Stimulated activated CD4-positive, alpha-beta T cell treated with anti-CD3 and anti-CD28 coated beads, Interleukin-12 subunit alpha, Interleukin-12 subunit beta, amount 100 ng/mL, for 24 hours (primary cell): ENCODE measurements around the gene NANOS2.
A peak's percentile ranks its signal among the peaks of the same experiment; 100 is the strongest.
"Not testable (repeated sequence)": the region's sequence is repeated elsewhere in the genome, so short reads cannot be mapped to it uniquely, and the experiment has no call there.

Experiments
- DNase-seq, 2 experiments: peaks; one replicate each; pipeline ENCODE4 v3.0.0-alpha.2; 2020; ENCODE audit warnings: low read depth in 2 of 2

NANOS2 gene

DNA sequence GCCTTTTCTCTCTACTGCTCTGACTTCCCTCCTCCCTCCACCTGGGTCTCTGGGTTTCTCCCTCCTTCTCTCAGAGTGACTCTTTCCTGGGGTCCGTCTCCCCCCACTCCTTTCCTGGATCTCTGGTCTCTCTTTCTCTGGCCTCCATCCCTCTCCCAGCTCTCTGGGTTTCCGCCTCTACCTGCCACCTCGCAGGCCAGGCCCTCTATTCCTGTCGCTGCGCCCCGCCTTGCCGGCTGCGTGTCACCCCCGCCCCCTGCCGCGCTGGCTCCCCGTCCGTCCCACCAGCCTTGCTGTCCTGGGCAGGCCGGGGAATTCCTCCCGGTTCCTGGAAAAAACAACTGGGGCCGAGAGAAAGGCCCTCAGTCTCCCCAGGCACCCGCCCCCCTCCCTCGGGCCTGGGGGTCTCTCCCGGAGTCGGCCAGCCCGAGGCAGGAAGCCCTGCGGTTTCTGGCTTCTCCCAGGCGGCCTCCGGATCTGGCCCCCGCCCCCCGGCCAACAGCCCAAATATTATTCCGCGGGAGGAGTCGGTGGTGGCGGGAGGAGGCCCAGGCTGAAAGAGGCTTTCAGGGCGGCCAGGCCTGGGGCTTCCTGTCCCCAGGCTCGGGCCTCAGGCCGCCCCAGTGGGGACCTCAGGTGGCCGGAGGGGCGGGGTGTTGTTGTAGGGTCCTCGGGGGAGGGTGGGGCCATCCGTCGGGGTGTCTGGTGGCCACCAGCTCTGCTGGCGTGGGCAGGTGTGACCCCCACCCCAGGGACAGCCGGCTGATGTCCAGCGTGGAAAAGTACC, 38.0 kb downstream of the NANOS2 start:
- peak in 1 of 2 experiments; percentile 20 for DNase-seq

DNA sequence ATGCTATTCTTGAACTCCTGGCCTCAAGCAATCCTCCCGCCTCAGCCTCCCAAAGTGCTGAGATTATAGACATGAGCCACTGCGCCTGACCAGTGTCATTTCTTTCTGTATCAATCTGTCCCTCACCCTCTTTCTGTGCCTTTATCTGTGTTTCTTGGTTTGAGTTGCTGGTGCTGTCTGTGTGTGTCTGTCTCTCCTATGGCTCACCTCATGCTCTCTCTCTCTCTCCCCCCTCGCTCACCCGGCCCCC, 38.5 kb downstream of the NANOS2 start:
- DNase-seq: no peak

DNA sequence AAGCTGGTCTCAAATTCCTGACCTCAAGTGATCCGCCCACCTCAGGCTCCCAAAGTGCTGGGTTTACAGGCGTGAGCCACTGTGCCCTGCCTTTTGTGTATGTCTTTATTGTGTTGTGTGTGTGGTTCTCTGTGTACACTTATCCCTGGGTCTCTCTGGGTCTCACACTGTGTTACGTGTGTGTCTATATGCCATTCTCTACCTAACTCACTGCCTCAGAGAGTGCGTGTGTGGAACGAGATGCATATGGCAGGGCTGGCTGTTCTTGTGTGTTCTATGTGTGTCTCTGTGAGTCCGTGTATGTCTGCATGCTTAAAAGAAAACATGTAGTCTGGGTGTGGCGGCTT, 40.0 kb downstream of the NANOS2 start:
- DNase-seq: no peak

DNA sequence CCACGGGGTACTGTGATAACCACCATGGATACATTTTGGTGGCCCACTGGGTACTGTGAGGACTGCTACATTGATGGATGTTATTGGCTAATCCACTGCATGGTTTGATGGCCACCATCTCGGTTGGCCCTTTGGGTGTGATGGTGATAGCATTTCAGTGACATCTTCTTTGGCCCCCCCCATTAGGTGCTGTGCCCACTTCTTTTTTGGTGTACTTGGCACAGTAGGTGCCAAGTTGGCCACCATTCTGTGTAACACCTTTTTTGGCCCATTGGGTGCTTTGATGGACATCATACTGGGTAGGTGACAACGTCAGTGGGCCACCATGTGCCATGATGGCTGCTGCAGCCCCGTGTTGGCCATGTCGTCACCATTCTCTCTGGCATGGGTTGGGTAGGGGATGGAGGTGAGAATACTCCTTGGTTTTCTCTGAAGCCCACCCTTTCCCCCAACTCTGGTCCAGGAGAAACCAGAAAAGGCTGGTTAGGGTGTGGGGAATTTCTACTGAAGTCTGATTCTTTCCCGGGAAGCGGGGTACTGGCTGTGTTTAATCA, 41.3 kb downstream of the NANOS2 start:
- DNase-seq: no peak

DNA sequence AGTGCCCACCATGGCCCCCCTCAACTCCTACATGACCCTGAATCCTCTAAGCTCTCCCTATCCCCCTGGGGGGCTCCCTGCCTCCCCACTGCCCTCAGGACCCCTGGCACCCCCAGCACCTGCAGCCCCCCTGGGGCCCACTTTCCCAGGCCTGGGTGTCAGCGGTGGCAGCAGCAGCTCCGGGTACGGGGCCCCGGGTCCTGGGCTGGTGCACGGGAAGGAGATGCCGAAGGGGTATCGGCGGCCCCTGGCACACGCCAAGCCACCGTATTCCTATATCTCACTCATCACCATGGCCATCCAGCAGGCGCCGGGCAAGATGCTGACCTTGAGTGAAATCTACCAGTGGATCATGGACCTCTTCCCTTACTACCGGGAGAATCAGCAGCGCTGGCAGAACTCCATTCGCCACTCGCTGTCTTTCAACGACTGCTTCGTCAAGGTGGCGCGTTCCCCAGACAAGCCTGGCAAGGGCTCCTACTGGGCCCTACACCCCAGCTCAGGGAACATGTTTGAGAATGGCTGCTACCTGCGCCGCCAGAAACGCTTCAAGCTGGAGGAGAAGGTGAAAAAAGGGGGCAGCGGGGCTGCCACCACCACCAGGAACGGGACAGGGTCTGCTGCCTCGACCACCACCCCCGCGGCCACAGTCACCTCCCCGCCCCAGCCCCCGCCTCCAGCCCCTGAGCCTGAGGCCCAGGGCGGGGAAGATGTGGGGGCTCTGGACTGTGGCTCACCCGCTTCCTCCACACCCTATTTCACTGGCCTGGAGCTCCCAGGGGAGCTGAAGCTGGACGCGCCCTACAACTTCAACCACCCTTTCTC, 42.3 kb downstream of the NANOS2 start:
- no peak for DNase-seq

DNA sequence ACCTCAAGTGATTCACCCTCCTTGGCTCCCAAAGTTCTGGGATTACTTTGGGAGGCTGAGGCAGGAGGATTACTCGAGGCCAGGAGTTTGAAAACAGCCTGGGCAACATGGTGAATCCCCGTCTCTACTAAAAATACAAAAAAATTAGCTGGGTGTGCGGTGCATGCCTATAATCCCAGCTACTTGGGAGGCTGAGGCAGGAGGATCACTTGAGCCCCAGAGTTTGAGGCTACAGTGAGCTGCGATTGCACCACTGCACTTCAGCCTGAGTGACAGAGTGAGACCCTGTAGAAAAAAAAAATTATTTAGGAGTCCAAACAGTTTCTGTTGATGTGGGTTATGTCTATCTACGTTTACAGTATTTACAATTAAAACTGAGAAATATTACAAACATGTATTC, 43.8 kb downstream of the NANOS2 start:
- DNase-seq: no peak

DNA sequence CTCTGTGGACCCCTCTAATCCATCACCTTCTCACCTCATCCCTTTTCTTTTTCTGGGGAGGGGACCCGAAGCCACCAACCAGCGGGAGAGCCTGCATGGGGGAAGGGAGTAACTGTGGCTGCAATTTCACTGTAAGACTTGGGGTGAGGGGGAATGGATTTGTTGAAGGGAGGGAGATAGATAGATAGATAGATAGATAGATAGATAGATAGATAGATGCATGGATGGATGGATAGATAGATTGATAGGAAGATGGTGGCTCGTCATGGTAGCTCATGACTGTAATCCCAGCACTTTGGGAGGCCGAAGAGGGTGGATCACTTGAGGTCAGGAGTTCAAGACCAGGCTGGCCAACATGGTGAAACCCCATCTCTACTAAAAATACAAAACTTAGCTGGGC, 47.3 kb downstream of the NANOS2 start:
- not testable (repeated sequence) for DNase-seq

DNA sequence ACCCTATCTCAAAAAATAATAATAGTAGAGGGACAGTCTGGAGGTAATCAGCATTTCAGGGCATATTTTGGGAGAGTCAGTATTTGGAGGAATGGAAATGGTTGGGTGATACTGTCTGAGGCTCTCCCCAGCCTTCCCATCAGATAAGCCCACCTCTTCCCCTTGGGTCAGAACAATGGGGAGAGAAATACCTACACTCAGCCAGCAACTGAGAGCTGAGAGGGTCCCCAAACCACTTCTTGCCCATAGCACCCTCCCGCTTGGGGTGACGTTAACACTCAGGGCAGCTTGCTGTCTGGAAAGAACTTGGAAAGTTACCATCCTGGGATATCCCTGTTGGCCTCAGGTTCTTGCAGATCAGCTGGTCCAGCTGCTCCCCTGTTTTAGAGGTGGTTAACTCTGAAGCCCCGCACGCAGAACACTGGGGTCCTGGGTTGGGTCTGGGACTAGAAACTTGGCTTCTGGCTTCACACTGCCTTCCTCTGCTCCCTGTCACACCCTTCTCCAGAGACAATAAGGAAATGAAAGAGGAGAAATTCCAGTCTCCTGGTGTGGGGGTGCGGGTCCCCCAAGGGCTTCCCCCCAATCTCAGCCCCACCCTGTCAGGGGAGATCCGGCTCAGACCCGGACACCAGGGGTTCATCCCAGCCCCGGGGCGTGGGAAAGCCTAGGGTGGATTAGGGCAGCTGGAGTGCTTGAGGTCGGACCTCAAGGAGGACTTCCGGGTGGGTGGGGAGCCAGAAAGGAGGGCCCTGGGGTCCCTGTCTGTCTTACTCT, 48.0 kb downstream of the NANOS2 start:
- DNase-seq: no peak

DNA sequence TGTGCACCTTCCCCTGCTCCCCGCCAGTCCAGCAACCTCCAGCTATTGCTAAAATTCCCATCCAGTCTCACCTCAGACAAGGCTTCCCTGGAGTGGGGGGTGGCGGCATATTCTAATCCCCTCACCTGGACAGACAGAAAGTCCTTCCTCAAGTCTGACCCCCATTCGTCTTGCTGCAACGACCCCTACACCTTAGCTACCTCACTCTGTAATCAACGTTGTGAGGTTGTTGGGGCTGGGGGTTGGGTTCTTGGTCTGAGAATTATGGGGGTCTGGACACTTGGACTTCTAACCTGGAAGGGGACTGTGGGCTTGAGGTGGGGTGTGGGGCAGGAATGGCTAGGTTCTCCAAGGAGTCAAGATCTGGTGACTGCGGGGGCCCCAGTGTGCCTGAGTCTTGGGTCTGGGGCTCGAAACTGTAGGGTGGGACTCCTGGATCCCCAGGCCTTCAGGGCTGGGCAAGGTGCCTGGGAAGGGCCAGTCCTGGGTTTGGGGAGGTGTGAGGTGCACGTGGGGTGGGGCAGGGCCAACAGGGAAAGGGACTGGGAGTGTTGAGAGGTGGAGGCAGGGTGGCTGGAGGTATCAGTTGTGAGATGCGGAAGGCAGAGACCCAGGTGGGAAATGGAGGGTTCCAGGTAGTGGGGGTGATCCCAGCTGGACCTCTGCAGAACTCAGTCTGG, 49.2 kb downstream of the NANOS2 start:
- DNase-seq: no peak

DNA sequence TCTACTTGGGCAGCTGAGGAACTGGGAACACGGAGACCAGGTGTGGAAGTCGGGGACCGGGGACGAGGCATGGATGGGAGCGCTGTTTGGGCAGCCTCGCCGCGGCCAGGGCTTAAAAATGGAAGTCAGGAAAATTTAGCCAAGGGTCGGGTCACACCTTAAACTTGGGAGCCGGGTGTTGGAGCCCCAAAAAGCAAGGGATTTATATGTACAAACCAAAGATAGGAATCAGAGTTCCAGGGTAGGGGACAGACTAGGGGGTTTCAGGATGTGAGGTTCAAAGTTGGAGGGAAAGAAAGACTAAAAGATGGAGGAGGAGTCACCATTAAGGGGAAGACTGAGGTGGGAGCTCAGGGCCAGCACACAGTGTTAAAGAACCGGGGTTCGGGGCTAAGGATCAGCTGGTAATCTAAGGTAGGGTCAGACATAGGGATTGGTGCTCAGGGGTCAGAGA, 49.9 kb downstream of the NANOS2 start:
- DNase-seq: no peak

DNA sequence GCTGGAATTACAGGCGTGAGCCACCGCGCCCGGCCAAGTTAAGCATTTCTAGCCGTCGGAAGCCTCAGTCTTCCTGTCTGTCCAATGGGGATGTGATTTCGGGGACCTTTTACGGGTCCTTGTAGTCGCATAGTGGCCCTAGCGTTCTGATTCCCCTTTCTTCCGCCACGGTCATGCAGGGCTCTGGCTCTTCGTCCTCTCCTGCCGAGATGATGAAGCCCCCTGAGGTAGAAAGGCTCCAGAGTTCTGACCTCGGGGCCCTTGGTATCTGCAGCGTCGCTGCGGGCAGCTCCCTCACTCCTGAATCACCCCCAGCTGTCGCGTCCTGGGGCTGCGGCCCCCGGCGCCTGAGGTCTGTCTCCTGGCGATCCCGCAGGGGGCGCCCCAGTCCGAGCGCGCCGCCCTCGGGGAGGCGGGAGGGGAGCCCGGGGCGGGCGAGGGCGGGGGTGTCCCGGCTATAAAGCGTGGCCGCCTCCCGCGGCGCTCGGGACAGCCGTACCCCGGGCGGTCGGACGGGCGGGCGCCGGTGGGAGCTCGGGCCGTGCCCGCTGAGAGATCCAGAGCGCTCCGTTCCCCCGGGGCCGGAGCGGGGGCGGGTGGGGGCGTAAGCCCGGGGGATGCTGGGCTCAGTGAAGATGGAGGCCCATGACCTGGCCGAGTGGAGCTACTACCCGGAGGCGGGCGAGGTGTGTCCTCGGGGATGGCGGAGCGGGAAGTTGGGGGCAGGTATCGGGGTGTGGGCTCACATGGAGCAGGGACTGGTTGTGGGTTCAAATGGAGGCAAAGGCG, 50.5 kb downstream of the NANOS2 start, which contains the start of gene FOXA3:
Gene FOXA3 (plus strand): TSS at position 487 of the 789 bp plus-strand sequence. CDS start 131 bp downstream, at position 618.
- peak; percentile 24 to 43 for DNase-seq

DNA sequence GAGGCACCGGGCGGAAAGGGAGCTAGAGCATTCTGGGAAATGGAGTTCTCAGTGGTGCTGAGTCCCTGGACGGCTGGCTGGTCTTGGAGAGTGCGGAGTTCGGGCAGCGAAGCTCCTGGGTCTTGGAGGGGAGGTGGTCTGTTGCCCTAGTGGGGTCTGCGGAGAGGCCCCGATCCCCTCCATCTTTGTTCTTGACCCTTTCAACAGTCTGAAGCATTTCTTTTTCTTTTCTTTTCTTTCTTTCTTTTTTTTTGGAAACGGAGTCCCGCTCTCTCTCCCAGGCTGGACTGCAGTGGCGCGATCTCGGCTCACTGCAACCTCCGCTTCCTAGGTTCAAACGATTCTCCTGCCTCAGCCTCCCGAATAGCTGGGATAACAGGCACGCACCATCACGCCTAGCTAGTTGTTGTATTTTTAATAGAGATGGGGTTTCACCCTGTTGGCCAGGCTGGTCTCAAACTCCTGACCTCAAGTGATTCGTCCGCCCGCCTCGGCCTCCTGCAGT, 51.2 kb downstream of the NANOS2 start:
- no peak for DNase-seq
